SH-SY5Y (cell line): Measurements from ENCODE around the gene SYNGR3.

Source experiments
- GATA2 ChIP-seq: IDR thresholded peaks from 2 replicates; pipeline ENCODE4 v1.6.1; 2011; ENCODE audit warnings: mild to moderate bottlenecking, low read depth, low read length
- GATA3 ChIP-seq: IDR thresholded peaks from 2 replicates; pipeline ENCODE4 v1.6.1; 2011; ENCODE audit warnings: low read depth, mild to moderate bottlenecking, low read length, moderate library complexity

DNA sequence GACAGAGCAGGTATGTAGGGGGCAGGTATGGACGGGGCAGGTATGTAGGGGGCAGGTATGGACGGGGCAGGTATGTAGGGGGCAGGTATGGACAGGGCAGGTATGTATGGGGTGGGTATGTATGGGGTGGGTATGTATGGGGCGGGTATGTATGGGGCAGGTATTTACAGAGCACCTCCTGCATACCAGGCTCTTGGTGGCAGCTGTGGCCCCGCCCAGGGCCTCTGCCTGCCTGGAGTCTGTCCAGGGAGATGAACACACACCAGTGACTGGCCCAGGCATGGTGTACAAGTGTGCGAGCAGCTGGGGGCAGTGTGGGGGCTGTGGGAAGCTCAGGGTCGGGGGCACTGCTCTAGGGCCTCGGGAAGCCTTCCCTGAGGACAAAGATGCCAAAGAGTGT, 39.7 kb upstream of the SYNGR3 start:
- TF ChIP-seq GATA3 (no peak), GATA2 (no peak)
